Measurements from ENCODE around the gene ZNF232.
"Not testable (repeated sequence)": the region's sequence is repeated elsewhere in the genome, so short reads cannot be mapped to it uniquely, and the experiment has no call there.

The ZNF232 gene

DNA sequence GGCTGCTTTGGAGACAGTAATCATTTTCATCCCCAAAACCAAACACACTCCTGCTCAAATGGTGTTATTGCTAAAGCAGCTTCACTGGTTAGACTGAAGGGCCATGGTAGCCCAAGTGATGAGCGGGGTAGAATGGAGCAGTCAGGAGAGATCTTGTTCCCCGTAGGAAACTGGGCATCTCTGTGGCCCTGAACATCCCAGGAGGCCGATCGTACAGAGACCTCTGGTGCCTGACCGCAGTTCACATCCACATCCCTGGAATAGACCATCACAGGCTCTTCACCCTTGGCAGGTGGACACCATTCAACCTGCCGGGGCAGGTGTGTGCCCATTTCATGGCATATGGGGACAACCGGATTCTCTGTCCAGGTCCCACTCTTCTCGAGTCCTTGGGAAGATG is 18.1 kb upstream of the ZNF232 start:
- DNase-seq, result not testable (repeated sequence)

- no peak for DNase-seq
Measured at GRCh38 chr17:5128905-5129535, 17.3 kb upstream of the ZNF232 start.

- DNase-seq, result not testable (repeated sequence)
Measured at GRCh38 chr17:5128387-5128786, 16.7 kb upstream of the ZNF232 start.

DNA sequence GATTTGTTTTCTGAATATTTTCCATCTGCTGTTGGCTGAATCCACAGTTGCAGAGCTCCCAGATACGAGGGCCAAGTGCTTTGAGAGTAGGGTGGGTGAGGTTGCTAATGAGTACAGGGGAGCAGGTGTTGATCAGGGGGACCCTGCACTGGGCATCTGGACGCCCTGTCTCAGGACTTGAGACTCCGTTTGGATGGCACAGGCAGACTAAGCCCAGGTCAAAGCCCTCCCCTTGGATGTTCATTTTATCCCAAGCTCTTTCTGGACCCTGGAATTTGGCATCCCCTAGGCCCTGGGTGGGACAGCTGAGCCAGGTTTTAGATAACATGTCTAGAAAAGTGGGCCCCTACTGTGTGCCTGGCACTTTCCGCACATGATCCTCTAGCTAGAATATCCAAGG is 16.2 kb upstream of the ZNF232 start:
- no peak for DNase-seq

DNA sequence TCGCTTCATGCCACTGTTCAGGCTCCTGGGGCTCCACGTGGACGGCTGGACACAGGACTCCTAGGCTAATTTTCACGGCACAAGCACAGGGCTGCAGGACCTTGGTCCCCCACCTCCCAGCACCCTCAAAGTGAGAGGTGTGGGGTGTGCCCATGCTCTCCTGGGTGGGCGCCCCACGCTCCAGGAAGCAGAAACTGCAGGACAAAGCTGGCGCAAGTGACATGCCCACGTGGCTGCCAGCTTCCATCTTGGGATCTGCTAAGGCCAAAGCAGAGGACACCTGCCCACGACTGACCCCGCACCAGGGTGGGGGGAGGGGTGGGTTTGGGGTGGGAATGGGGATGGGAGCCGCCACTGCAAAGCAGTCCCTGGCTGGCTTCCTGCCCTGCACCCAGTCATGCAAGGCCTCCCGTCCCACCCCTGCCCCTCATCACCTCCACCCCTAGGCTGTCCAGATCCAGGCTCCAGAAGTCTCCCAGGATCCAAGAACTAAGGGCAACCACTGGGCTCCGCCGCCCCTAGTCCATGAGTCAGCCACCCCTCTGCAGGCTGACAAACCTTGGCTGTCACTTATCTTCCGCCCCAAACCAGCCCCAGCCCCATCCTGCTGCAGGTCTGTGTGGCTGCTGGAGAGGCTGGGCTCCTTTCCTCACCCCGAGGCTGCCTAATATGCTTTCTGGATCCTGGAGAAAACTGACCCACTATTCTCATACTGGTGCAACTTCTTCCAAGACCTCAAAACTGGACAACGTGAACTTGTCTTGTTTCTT is 15.2 kb upstream of the ZNF232 start:
- DNase-seq, result no peak

DNA sequence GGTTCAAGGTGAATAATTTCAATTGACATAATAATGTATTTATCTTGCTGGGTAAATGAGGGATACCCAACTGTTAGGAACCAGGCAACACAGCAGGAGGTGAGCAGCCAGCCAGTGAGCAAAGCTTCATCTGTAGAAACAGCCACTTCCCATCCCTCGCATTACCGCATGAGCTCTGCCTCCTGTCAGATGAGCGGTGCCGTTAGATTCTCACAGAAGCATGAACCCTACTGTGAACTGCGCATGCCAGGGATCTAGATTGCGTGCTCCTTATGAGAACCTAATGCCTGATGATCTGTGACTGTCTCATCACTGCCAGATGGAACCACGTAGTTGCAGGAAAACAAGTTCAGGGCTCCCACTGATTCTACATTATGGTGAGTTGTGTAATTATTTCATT is 13.2 kb upstream of the ZNF232 start:
- not testable (repeated sequence) for DNase-seq

GRCh38 chr17:5124125-5124760 is 12.6 kb upstream of the ZNF232 start:
- DNase-seq, result not testable (repeated sequence)

GRCh38 chr17:5123343-5124124 is 11.9 kb upstream of the ZNF232 start:
- no peak for DNase-seq

DNA sequence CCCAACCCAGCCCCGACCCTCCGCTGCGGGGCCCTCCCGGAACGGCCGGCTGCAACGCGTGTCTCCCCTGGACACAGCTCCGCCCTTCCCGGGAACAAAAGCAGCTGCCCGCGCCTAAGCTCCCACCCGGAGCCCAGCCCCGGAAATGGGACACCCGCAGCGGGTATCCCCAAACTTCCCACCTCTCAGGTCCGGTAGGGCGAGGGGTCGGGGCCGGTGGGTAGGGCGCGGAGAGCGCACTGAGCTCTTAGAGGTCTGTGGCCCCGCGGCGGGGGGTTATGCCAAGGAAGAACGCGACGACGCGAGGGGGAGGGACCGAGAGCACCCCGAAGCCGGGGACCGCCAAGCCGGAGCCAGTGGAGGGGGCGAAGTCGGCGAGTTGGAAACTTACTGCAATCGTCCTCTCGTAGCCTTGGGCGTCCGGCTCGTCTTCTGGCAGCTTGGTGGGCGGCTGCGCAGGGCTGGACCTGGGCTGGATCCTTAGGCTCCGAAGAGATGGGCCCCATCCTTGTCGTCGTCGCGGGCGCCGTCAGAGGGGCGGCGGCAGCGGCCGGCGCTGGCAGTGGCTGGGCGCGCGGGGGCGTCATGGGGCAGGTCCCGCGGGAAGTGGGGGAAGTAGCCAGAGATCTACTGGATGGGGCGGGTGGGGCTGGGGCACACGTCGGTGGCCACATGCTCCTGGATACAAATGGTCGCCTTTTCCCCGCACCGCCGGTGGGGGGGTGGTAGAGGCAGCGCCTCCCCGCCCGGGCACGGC is 11.1 kb upstream of the ZNF232 start:
- peak; percentile 60 for DNase-seq

DNA sequence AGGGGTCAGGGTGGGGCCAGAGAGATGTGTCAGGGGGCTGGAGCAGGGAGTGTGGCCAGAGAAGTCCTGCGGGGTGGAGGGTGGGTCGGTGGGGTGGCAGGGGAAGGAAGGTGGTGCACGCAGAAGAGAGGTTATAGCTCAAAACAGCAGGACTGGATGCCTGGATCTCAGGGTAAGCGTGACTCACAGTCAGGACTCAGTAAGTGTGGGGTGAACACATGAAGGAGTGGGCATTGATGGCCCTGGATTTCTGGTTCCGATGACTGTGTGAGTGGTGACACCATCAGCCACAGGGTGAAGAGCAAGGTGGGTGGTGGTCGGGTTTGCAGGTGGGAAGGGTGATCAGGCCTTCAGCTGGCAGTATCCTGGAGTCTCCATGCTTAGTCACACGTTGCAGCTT is 10.4 kb upstream of the ZNF232 start:
- DNase-seq, result not testable (repeated sequence)

GRCh38 chr17:5121186-5121841 is 9.6 kb upstream of the ZNF232 start:
- no peak for DNase-seq

DNA sequence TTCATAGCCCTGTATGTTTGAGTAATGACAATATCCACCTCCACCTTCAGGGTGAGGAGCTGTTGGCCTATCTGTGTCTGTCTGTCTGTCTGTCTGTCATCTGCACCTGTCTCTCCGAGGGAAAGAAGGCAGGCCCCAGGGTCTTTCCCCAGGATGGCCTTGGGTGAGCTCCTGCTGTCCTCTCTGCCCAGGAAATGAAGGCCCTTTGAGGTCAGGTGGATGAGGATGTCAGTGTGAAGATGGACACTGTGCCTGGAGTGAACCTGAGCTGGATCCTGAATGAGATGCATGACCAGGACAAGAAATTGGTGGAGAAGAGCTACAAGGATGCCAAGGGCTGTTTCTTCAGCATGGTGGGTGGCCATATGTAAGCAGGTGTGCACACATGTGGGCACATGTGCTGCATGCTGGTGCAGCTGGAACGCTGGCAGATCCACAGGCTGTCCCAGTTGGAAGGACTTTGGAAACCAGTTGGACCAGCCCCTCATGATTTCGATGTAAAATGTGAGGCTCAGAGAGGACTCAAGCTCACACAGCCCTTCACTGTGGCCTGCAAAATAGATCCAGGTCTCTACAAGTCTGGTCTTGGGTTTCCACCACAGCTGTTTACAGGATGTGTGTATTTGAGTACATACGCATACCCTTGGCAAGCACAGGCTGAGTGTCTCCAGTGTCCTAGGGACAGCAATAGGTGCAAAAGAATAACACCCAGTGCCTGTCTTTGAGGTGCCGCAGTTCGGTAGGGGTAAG is 8.9 kb upstream of the ZNF232 start:
- DNase-seq, result peak; percentile 34

DNA sequence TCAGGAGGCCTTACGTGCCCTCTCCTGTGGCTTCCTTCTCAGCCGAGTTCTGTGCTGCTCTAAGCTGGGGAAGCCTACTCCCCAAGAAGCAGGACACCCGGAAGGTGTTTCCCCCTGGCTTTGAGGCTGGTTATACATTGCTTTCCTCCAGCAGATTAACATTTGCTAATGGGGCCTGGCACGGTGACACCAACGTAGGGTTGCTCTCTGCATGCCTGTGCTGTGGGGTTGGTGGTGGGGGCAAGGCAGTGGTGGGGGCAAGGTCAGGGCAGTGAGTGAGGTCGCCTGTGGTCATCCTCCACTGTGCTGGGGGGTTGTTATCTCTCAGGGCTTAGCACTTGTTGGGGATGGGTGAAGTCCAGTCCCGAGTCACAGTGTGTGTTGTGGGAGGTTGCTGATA is 8.4 kb upstream of the ZNF232 start:
- no peak for DNase-seq

DNA sequence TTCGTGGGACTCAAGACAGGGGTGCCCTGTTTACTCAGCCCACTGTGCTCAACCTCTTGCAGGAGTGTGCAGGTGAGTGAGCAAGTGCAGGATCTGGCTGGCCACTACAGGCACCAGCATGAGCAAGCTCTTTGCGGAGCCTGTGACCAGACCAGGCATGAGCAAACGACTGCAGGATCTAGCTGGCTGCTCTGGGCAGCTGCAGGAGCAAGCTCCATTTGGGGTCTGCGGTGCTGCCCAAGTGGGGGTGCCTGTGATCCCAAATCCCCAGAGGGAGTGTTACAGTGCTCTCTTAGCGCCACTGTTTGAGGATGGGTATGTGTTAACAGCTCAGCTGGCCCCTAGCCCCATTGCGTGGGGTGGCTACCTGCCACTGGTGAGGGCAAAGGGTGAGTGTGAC is 6.5 kb upstream of the ZNF232 start:
- no peak for DNase-seq

GRCh38 chr17:5115673-5116651 is 4.3 kb upstream of the ZNF232 start, which contains the start of gene USP6:
Gene USP6 (plus strand): TSS chr17:5116032. CDS start chr17:5130368, 14,336 bp downstream.
- no peak for DNase-seq

GRCh38 chr17:5110816-5111215 is 862 bp downstream of the ZNF232 start:
- DNase-seq, result no peak

- DNase-seq, result no peak
Measured at GRCh38 chr17:5100832-5101231, 10.8 kb downstream of the ZNF232 start.

DNA sequence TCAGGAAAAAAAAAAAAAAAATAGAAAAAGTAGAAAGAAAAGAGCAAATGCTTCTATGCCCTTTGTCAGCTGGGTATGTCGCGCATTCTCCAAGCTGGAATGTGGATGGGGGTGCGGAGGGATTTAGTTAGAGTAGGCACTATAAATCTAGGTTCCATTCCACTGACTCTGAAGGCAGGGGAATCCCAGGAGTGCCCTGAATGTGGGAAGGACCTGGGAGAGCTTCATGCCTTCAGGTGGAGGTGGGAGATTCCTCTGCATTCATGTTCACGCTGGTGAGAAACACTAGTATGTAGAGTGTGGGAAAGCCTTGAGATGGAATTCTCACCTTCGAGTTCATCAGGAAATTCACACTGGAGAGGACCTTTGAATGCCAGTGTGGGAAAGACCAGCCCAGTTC is 12.4 kb downstream of the ZNF232 start:
- no peak for DNase-seq

GRCh38 chr17:5097101-5097834 is 14.4 kb downstream of the ZNF232 start:
- DNase-seq, result peak; percentile 83
